Diencephalon (tissue), 1 donor: Measurements from ENCODE around the gene KCNMB1. TPM values are rescaled to one million over a fixed set of nuclear protein-coding genes. Genes with fewer than 3 reads are reported as not detected.

ENCODE experiments used
- total RNA-seq: library from RNA; depleted of rRNA; stranded (reverse); fragments of >200 nt; gene quantifications from one replicate; pipeline ENCODE4 v1.2.3, GENCODE V29; 2014

Gene KCNMB1
- 0.23 TPM for total RNA-seq

GRCh38 chr5:170388818-170389549 is at the start of gene KCNMB1:
Gene KCNMB1 (minus strand): TSS chr5:170389367. CDS start chr5:170385447, 3,920 bp downstream.

Other genes with a start within 250 kb of the KCNMB1 start
- not detected for gene C5orf58, start 156.4 kb downstream of the KCNMB1 start, total RNA-seq
- 2.5 TPM for gene LCP2, start 91.6 kb downstream of the KCNMB1 start, total RNA-seq
- gene KCNIP1, start 114.7 kb upstream of the KCNMB1 start, total RNA-seq, result 51.2 TPM